HG03159 (cell line): ENCODE measurements around the gene PRKCH.

ENCODE experiments used
- ATAC-seq: cut with Tn5 transposase; IDR thresholded peaks from one replicate; pipeline ENCODE4 v1.9.1; 2021; ENCODE audit warnings: mild to moderate bottlenecking, moderate library complexity; ENCODE audit not compliant: unreplicated experiment

The PRKCH gene

GRCh38 chr14:61505815-61506809 lies 184.7 kb downstream of the PRKCH start:
- no peak for ATAC-seq

GRCh38 chr14:61508526-61508925 lies 187.1 kb downstream of the PRKCH start:
- no peak for ATAC-seq

- ATAC-seq = no peak
These were observed 189.6 kb downstream of the PRKCH start for GRCh38 chr14:61510736-61511557.

- no peak for ATAC-seq
These were observed 190.2 kb downstream of the PRKCH start for GRCh38 chr14:61511558-61511948.

GRCh38 chr14:61512026-61512834 lies 190.9 kb downstream of the PRKCH start:
- ATAC-seq = no peak

- no peak for ATAC-seq
These were observed 192.8 kb downstream of the PRKCH start for GRCh38 chr14:61513986-61514830.

- ATAC-seq = no peak
These were observed 193.5 kb downstream of the PRKCH start for GRCh38 chr14:61514927-61515326.

GRCh38 chr14:61515436-61516117 lies 194.2 kb downstream of the PRKCH start:
- ATAC-seq = no peak

- ATAC-seq = no peak
These were observed 194.9 kb downstream of the PRKCH start for GRCh38 chr14:61516118-61516743.

- ATAC-seq = no peak
These were observed 195.7 kb downstream of the PRKCH start for GRCh38 chr14:61516964-61517653.

GRCh38 chr14:61517911-61518384 lies 196.6 kb downstream of the PRKCH start:
- no peak for ATAC-seq

- ATAC-seq = no peak
These were observed 197.0 kb downstream of the PRKCH start for GRCh38 chr14:61518403-61518802.

- no peak for ATAC-seq
These were observed 197.7 kb downstream of the PRKCH start for GRCh38 chr14:61519106-61519505.

GRCh38 chr14:61519735-61520134 lies 198.4 kb downstream of the PRKCH start:
- no peak for ATAC-seq

- no peak for ATAC-seq
These were observed 199.2 kb downstream of the PRKCH start for GRCh38 chr14:61520576-61520975.

- ATAC-seq = no peak
These were observed 200.4 kb downstream of the PRKCH start for GRCh38 chr14:61521773-61522172.

GRCh38 chr14:61523751-61524150 lies 202.4 kb downstream of the PRKCH start:
- ATAC-seq = no peak

- no peak for ATAC-seq
These were observed 202.9 kb downstream of the PRKCH start for GRCh38 chr14:61524211-61524806.
